ENCODE results near the gene OPRPN.

OPRPN gene

GRCh38 chr4:70397580-70397979 is at the start of gene OPRPN:
Gene OPRPN, plus strand, starts transcription at chr4:70397940. Its CDS starts 1,346 bp downstream, at chr4:70399286.
- no peak for DNase-seq (ENCODE audit: low read depth in 2 of 2)

GRCh38 chr4:70356185-70356584 is 41.6 kb upstream of the OPRPN start:
- no peak for DNase-seq (ENCODE audit: low read depth in 2 of 2)

GRCh38 chr4:70359115-70359661 is 38.6 kb upstream of the OPRPN start:
- DNase-seq (ENCODE audit: low read depth in 2 of 2): no peak

- DNase-seq (ENCODE audit: low read depth in 2 of 2): no peak
Measured at GRCh38 chr4:70360460-70360859, 37.3 kb upstream of the OPRPN start, which contains the start of gene SMR3A. Gene SMR3A, plus strand, starts transcription at chr4:70360760. Its CDS starts 1,356 bp downstream, at chr4:70362116.

- no peak for DNase-seq (ENCODE audit: low read depth in 2 of 2)
Measured at GRCh38 chr4:70364002-70364401, 33.7 kb upstream of the OPRPN start.

GRCh38 chr4:70365479-70365878 is 32.3 kb upstream of the OPRPN start:
- DNase-seq (ENCODE audit: low read depth in 2 of 2): no peak

GRCh38 chr4:70367813-70368212 is 29.9 kb upstream of the OPRPN start:
- DNase-seq (ENCODE audit: low read depth in 2 of 2): no peak

GRCh38 chr4:70371987-70372386 is 25.8 kb upstream of the OPRPN start:
- no peak for DNase-seq (ENCODE audit: low read depth in 2 of 2)

GRCh38 chr4:70372760-70373159 is 25.0 kb upstream of the OPRPN start:
- no peak for DNase-seq (ENCODE audit: low read depth in 2 of 2)

GRCh38 chr4:70380578-70380977 is 17.2 kb upstream of the OPRPN start:
- DNase-seq (ENCODE audit: low read depth in 2 of 2): no peak

- no peak for DNase-seq (ENCODE audit: low read depth in 2 of 2)
Measured at GRCh38 chr4:70382691-70383181, 15.0 kb upstream of the OPRPN start, which contains the start of gene SMR3B. Gene SMR3B, plus strand, starts transcription at chr4:70383131. Its CDS starts 1,380 bp downstream, at chr4:70384511.

- no peak for DNase-seq (ENCODE audit: low read depth in 2 of 2)
Measured at GRCh38 chr4:70392057-70392776, 5.5 kb upstream of the OPRPN start.

- DNase-seq (ENCODE audit: low read depth in 2 of 2): no peak
Measured at GRCh38 chr4:70399319-70399718, 1.6 kb downstream of the OPRPN start.

GRCh38 chr4:70402762-70403161 is 5.0 kb downstream of the OPRPN start:
- no peak for DNase-seq (ENCODE audit: low read depth in 2 of 2)

- no peak for DNase-seq (ENCODE audit: low read depth in 2 of 2)
Measured at GRCh38 chr4:70405765-70406164, 8.0 kb downstream of the OPRPN start.

- no peak for DNase-seq (ENCODE audit: low read depth in 2 of 2)
Measured at GRCh38 chr4:70425306-70425705, 27.6 kb downstream of the OPRPN start.

- no peak for DNase-seq (ENCODE audit: low read depth in 2 of 2)
Measured at GRCh38 chr4:70426789-70427188, 29.0 kb downstream of the OPRPN start.

- DNase-seq (ENCODE audit: low read depth in 2 of 2): no peak
Measured at GRCh38 chr4:70437197-70437596, 39.5 kb downstream of the OPRPN start.

GRCh38 chr4:70442474-70442873 is 44.7 kb downstream of the OPRPN start:
- no peak for DNase-seq (ENCODE audit: low read depth in 2 of 2)

GRCh38 chr4:70443329-70443728 is 45.6 kb downstream of the OPRPN start:
- no peak for DNase-seq (ENCODE audit: low read depth in 2 of 2)

- no peak for DNase-seq (ENCODE audit: low read depth in 2 of 2)
Measured at GRCh38 chr4:70449220-70449619, 51.5 kb downstream of the OPRPN start.

- DNase-seq (ENCODE audit: low read depth in 2 of 2): no peak
Measured at GRCh38 chr4:70452946-70453345, 55.2 kb downstream of the OPRPN start.

Measured in fibroblast of skin of left biceps (primary cell).